GM12878 (cell line): Measurements from ENCODE around the gene TTF2. TPM values are rescaled to one million over a fixed set of nuclear protein-coding genes. Genes with fewer than 3 reads are reported as not detected.
A peak's percentile ranks its signal among the peaks of the same experiment; 100 is the strongest.

Experiments
- ATAC-seq: fragments of 200-7000 bp; cut with Tn5 transposase; 3 replicates; pipeline ENCODE4 v1.9.1; 2020; ENCODE audit warnings: mild to moderate bottlenecking, moderate library complexity
- BruUV-seq: library from RNA; stranded (reverse); fragments of 400-500 nt; replicated peaks from 2 replicates; lab custom pipeline; 2021; lab: Mats Ljungman, UMichigan
- CTCF ChIA-PET: fragments of 300-600 bp; sonication (Branson Sonifier 250); formaldehyde crosslinking; extraction: SDS; loops from one replicate; lab custom pipeline; 2021; ENCODE audit warnings: inconsistent platforms; lab: Yijun Ruan, JAX
- POLR2A ChIA-PET: fragments of 350-600 bp; formaldehyde crosslinking; extraction: SDS; loops from one replicate; lab custom pipeline; 2021; ENCODE audit warnings: inconsistent platforms; lab: Charles Lee
- RAD21 ChIA-PET: fragments of 300-600 bp; sonication (Branson Sonifier 250); formaldehyde crosslinking; loops from one replicate; lab custom pipeline; 2023; ENCODE audit warnings: antibody characterized with exemption; ENCODE audit not compliant: unreplicated experiment; lab: Charles Lee
- SMC1A ChIA-PET: fragments of 300-600 bp; sonication (Branson Sonifier 250); formaldehyde crosslinking; loops from one replicate; lab custom pipeline; 2023; ENCODE audit not compliant: unreplicated experiment, uncharacterized antibody; lab: Charles Lee
- DNase-seq: peaks from one replicate; pipeline ENCODE4 v3.0.0-alpha.2; 2011; ENCODE audit warnings: low read depth, low spot score
- FAIRE-seq: peaks from 3 replicates; lab custom pipeline; 2011; peaks lifted over from hg19 to GRCh38; lab: Jason Lieb, UNC
- H2AFZ ChIP-seq: 2 replicates; pipeline ENCODE4 v1.6.0; 2011; ENCODE audit warnings: low read depth, low read length, control low read depth; ENCODE audit not compliant: control insufficient read depth
- H3K27ac ChIP-seq: 2 replicates; pipeline ENCODE4 v1.5.1; 2011; ENCODE audit warnings: control low read depth; ENCODE audit not compliant: control insufficient read depth, insufficient read depth
- H3K27me3 ChIP-seq, 2 experiments: replicated peaks in 1 of 2; 2 replicates each; pipeline versions ENCODE4 v1.6.0 to v1.6.1; 2011; ENCODE audit warnings: low read length in 1 of 2; ENCODE audit not compliant: control insufficient read depth in 2 of 2, insufficient read depth in 2 of 2
- H3K36me3 ChIP-seq, 2 experiments: 2 replicates each; pipeline ENCODE4 v1.5.1; 2011; ENCODE audit warnings: low read length in 1 of 2; ENCODE audit not compliant: control insufficient read depth in 2 of 2, insufficient read depth in 2 of 2
- H3K4me1 ChIP-seq: 2 replicates; pipeline ENCODE4 v1.6.1; 2011; ENCODE audit warnings: mild to moderate bottlenecking, low read length, moderate library complexity, mixed read lengths; ENCODE audit not compliant: control insufficient read depth, insufficient read depth
- H3K4me2 ChIP-seq: 2 replicates; pipeline ENCODE4 v1.6.0; 2011; ENCODE audit warnings: control low read depth; ENCODE audit not compliant: control insufficient read depth, insufficient read depth
- H3K4me3 ChIP-seq: fragments of 200-600 bp; sonication (generic); 2 replicates; pipeline ENCODE4 v1.5.1; 2016
- H3K79me2 ChIP-seq: 2 replicates; pipeline ENCODE4 v1.6.0; 2011; ENCODE audit warnings: low read length; ENCODE audit not compliant: control insufficient read depth, insufficient read depth
- H3K9ac ChIP-seq: 2 replicates; pipeline ENCODE4 v1.8.0; 2011; ENCODE audit warnings: low read length, control low read depth, mixed read lengths; ENCODE audit not compliant: control insufficient read depth, insufficient read depth
- H3K9me3 ChIP-seq: replicated peaks from 3 replicates; pipeline ENCODE4 v1.5.1; 2011; ENCODE audit warnings: mild to moderate bottlenecking, low read length; ENCODE audit not compliant: control insufficient read depth, insufficient read depth
- H4K20me1 ChIP-seq: 2 replicates; pipeline ENCODE4 v1.6.0; 2011; ENCODE audit not compliant: control insufficient read depth, insufficient read depth
- ATF7 ChIP-seq: fragments of 450-650 bp; IDR thresholded peaks from 2 replicates; pipeline ENCODE4 v1.6.1; 2016; ENCODE audit warnings: low read depth, mild to moderate bottlenecking
- FOXM1 ChIP-seq: IDR thresholded peaks from 2 replicates; pipeline ENCODE4 v1.6.1; 2012; ENCODE audit warnings: low read depth, mild to moderate bottlenecking, inconsistent platforms, low read length, moderate library complexity
- LARP7 ChIP-seq: fragments of 450-650 bp; IDR thresholded peaks from 2 replicates; pipeline ENCODE4 v1.6.1; 2017; ENCODE audit warnings: mild to moderate bottlenecking
- MEF2B ChIP-seq: fragments of 450-650 bp; IDR thresholded peaks from 2 replicates; pipeline ENCODE4 v1.6.1; 2018; ENCODE audit warnings: mild to moderate bottlenecking, moderate library complexity; ENCODE audit not compliant: partially characterized antibody, poor library complexity, severe bottlenecking
- NBN ChIP-seq: fragments of 450-650 bp; IDR thresholded peaks from 2 replicates; pipeline ENCODE4 v1.6.1; 2016
- NR2F1 ChIP-seq: fragments of 450-650 bp; conservative IDR thresholded peaks from 2 replicates; pipeline ENCODE4 v1.6.1; 2017; ENCODE audit warnings: mild to moderate bottlenecking
- NRF1 ChIP-seq: conservative IDR thresholded peaks from 2 replicates; pipeline ENCODE4 v1.6.1; 2011; ENCODE audit warnings: mild to moderate bottlenecking, low read depth, low read length, improper control_type of control experiment
- TARDBP ChIP-seq: IDR thresholded peaks from 2 replicates; pipeline ENCODE4 v1.6.1; 2016; ENCODE audit warnings: borderline replicate concordance
- WRNIP1 ChIP-seq: IDR thresholded peaks from 2 replicates; pipeline ENCODE4 v1.6.1; 2011; ENCODE audit warnings: low read depth, low read length, improper control_type of control experiment, borderline replicate concordance
- ZSCAN29 ChIP-seq: fragments of 450-650 bp; IDR thresholded peaks from 2 replicates; pipeline ENCODE4 v1.6.1; 2017; ENCODE audit warnings: mild to moderate bottlenecking, moderate library complexity
- WGBS: methylation state at CpG from one replicate; pipeline ENCODE4 v1.1.6; 2016; ENCODE audit warnings: low lambda C conversion rate; ENCODE audit not compliant: insufficient replicate concordance, insufficient coverage; ENCODE audit errors: missing lambda C conversion rate; 5-methylcytosine and 5-hydroxymethylcytosine counted together
- in situ Hi-C: fragments of 300-500 bp; cut with MboI; formaldehyde crosslinking; loops from 9 replicates; pipeline ENCODE4 v1.14.3; 2018; ENCODE audit warnings: mixed read lengths
- intact Hi-C: fragments of 100-400 bp; cut with micrococcal nuclease; formaldehyde crosslinking; loops from one replicate; pipeline ENCODE4 v1.14.2; 2022; ENCODE audit not compliant: unreplicated experiment
- polyA plus RNA-seq, 11 experiments: library from polyadenylated mRNA; depleted of rRNA in 4 of 11; unstranded in 6 of 11; stranded (reverse) in 5 of 11; fragments of >200 nt; fragmentation: Nextera tagmentation in 4 of 11; fragmentation: Illumina TruSeq in 1 of 11; extraction: Ambion mirVana in 4 of 11; extraction: Trizol in 1 of 11; gene quantifications; 1 replicate in 1 of 11; 2 replicates in 10 of 11; pipeline versions ENCODE4 v1.2.1 to v1.2.3, GENCODE V29; 2011 to 2016; ENCODE audit warnings: inconsistent platforms in 2 of 11, missing spikeins in 2 of 11, low read depth in 1 of 11
- total RNA-seq, 4 experiments: library from RNA; depleted of rRNA in 3 of 4; stranded (reverse); fragments of >200 nt in 3 of 4; fragmentation: Illumina TruSeq in 1 of 4; extraction: Trizol in 1 of 4; gene quantifications; 2 replicates each; pipeline versions ENCODE4 v1.2.1 to v1.2.3, GENCODE V29; 2013 to 2021

TTF2 gene
- total and polyA plus RNA-seq, 10 of the 15 experiments (the other 5 are each of a cell fraction or from before 2014, with no cell fraction given), result 17.7 to 134 (median 78.2) TPM

DNA sequence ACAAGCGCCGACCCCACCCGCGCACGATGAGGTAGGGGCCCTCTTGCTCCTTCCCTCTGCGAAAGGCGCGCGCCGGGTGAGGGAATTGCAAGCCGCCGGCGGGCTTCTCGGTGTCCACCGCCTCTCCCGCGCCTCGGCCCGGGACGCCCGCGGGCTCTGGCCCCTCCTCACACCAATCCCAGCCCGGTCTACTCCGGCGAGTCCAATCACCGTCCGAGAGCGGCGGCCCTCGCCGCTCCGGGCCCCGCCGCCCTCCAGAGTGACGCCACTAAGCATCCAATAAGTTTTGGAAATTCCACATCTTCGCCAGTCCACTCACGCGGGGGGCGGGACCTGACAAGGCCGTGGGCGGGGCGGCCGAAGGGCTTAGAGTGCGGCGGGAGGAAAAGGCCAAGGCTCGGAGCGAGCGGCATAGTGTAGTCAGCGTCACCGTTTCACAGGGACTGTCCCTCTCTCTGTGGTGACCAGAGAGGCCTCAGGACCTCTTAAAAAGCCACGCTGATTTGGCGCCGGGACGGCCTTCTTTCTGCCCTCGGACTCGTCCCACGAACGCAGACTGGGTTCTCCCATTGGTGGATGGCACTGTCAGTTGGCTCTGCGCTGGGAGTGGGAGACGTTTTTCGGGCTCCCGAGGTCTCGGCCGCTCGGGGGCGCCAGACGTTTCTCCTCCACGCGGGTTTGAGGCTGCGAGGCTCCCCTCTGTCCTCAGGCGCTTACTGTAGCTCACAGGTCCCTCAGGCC, 61.6 kb downstream of the TTF2 start, which contains the start of gene TRIM45 (continued):
- TF ChIP-seq MEF2B, result no peak
- TF ChIP-seq NR2F1, result no peak
- no peak for TF ChIP-seq WRNIP1
- no peak for TF ChIP-seq TARDBP
- no peak for TF ChIP-seq ATF7
- no peak for TF ChIP-seq NRF1
- TF ChIP-seq LARP7, result peak; percentile 34; the same call in 1 of the 2 replicates
- TF ChIP-seq ZSCAN29, result no peak
- TF ChIP-seq, all 136 proteins: peak for 28

DNA sequence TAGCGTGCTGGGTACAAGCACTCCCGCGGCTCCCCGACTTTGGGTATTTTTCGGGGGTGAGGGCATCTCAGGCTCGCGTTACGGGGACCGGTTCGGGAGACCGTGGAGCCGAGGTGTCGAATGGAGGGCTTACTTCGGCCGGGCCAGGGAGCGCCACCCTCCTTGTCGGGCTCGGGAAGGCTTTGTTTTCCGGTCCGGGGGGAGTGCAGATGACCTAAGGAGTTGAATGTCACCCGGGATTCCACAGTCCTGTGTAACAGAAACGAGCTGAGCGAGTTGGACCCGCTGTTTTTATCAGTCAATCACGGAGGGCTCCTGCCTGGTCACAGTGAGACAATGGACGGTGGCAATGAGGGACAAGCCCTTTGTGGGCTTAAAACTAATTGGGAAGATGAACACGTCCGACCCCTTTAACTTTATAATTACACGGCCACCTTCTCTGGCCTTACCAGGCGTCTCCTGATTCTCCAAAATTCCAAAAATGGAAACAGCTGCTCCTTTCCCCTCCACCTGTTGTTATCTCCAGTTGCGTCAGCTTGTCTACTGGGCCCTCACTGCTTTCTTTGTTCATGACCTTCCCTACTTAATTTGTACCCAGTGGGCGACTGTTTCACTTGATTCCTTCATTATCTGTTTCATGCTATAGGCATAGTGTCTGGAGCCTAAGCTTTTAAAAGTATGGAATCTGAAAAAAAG, 62.4 kb downstream of the TTF2 start:
- H3K9me3 ChIP-seq, result no peaks in the 10 kb centered on the region
- TF ChIP-seq FOXM1 (no peak), NBN (0 out of 2 replicates have a peak, but pooled peaks have one; percentile 9)
- WGBS, result 54% methylated on average over 32 of the region's 32 CpGs
- CTCF ChIA-PET, result interaction anchor here (0.6 to 1.7 kb wide), 9 partner anchors 9 to 412 kb away, joined by 3 to 11 read pairs (median 3); no protein-coding TSS in a partner anchor
- peak overlapping the region; percentile 88 for H3K4me2 ChIP-seq
- peak overlapping the region; percentile 58; the same call in 1 of the 2 replicates for H3K9ac ChIP-seq
- H3K27me3 ChIP-seq, result peaks cover 0 to 3% of the 10 kb centered on the region in 2 experiments; a peak in 2 of 4 replicates
- in situ Hi-C loops, result no loop called here
- intact Hi-C loops, result no loop called here
- H3K79me2 ChIP-seq, result no peaks in the 10 kb centered on the region
- no peak overlapping the region for H3K27ac ChIP-seq
- no TSS peak for BruUV-seq
- SMC1A ChIA-PET, result interaction anchor here (1.2 kb wide), 1 partner anchor 51 kb away, joined by 3 read pairs; no protein-coding TSS in a partner anchor
- no peaks in the 10 kb centered on the region for H3K4me1 ChIP-seq
- RAD21 ChIA-PET, result no interaction called here
- no peaks in the 10 kb centered on the region for H3K36me3 ChIP-seq
- peak overlapping the region; percentile 78 for H2AFZ ChIP-seq
- H4K20me1 ChIP-seq, result no peaks in the 10 kb centered on the region
- POLR2A ChIA-PET, result no interaction called here
- no peak for DNase-seq
- peak overlapping the region; percentile 81; the same call in 1 of the 2 replicates for H3K4me3 ChIP-seq
- ATAC-seq, result no peak
- FAIRE-seq, result no peak
